WTC11 (cell line): ENCODE data around the gene SLCO1A2. TPM values are rescaled to one million over a fixed set of nuclear protein-coding genes. Genes with fewer than 3 reads are reported as not detected.
A peak's percentile ranks its signal among the peaks of the same experiment; 100 is the strongest.

Experiments
- ATAC-seq: fragments of 200-7000 bp; cut with Tn5 transposase; 2 replicates; pipeline ENCODE4 v1.10.0; 2021; ENCODE audit warnings: mild to moderate bottlenecking, moderate library complexity
- CTCF ChIA-PET: fragments of 300-600 bp; sonication (Branson Sonifier 250); formaldehyde crosslinking; loops from one replicate; lab custom pipeline; 2021; ENCODE audit warnings: antibody characterized with exemption; lab: Charles Lee
- POLR2A ChIA-PET: fragments of 350-600 bp; sonication (Branson Sonifier 250); formaldehyde crosslinking; loops from one replicate; lab custom pipeline; 2021; ENCODE audit warnings: antibody characterized with exemption; lab: Charles Lee
- DNase-seq: peaks from one replicate; pipeline ENCODE4 v3.0.0; 2021; ENCODE audit warnings: low spot score
- H3K27ac Mint-ChIP-seq: 2 replicates; pipeline ENCODE4 v1.8.0; 2021; ENCODE audit warnings: mixed read lengths
- H3K27me3 Mint-ChIP-seq: 2 replicates; pipeline ENCODE4 v1.8.0; 2021; ENCODE audit warnings: low read depth, mild to moderate bottlenecking, moderate library complexity, mixed read lengths
- H3K36me3 Mint-ChIP-seq: 2 replicates; pipeline ENCODE4 v1.8.0; 2021; ENCODE audit warnings: mixed read lengths
- H3K4me1 Mint-ChIP-seq: 2 replicates; pipeline ENCODE4 v1.8.0; 2022; ENCODE audit warnings: mixed read lengths
- H3K4me3 Mint-ChIP-seq: 2 replicates; pipeline ENCODE4 v1.8.0; 2021; ENCODE audit warnings: mild to moderate bottlenecking, moderate library complexity, mixed read lengths
- H3K9me3 Mint-ChIP-seq: 2 replicates; pipeline ENCODE4 v1.8.0; 2021; ENCODE audit warnings: mixed read lengths
- FOXP1 ChIP-seq: sonication (generic); formaldehyde crosslinking; IDR thresholded peaks from 2 replicates; pipeline ENCODE4 v1.8.0; 2022; ENCODE audit warnings: missing genetic modification reagents, mild to moderate bottlenecking, moderate library complexity, borderline replicate concordance
- GRHL2 ChIP-seq: fragments of 250-450 bp; sonication (Bioruptor Pico); IDR thresholded peaks from 2 replicates; pipeline ENCODE4 v1.8.0; 2022; ENCODE audit warnings: mild to moderate bottlenecking, moderate library complexity; ENCODE audit not compliant: insufficient replicate concordance, severe bottlenecking
- KAT7 ChIP-seq: sonication (generic); formaldehyde crosslinking; IDR thresholded peaks from 2 replicates; pipeline ENCODE4 v1.8.1; 2023; ENCODE audit warnings: missing genetic modification reagents, mild to moderate bottlenecking, borderline replicate concordance
- NFYB ChIP-seq: sonication (generic); formaldehyde crosslinking; conservative IDR thresholded peaks from 2 replicates; pipeline ENCODE4 v1.8.0; 2022; ENCODE audit warnings: low read depth, missing genetic modification reagents
- NR3C1 ChIP-seq: sonication (generic); formaldehyde crosslinking; conservative IDR thresholded peaks from 2 replicates; pipeline ENCODE4 v1.8.1; 2023; ENCODE audit warnings: low read depth, mild to moderate bottlenecking, missing genetic modification reagents
- OVOL2 ChIP-seq: fragments of 250-450 bp; sonication (Bioruptor Pico); IDR thresholded peaks from 2 replicates; pipeline ENCODE4 v1.9.0; 2021; ENCODE audit warnings: mild to moderate bottlenecking, borderline replicate concordance
- RELA ChIP-seq: sonication (generic); formaldehyde crosslinking; IDR thresholded peaks from 2 replicates; pipeline ENCODE4 v1.8.1; 2022; ENCODE audit warnings: missing genetic modification reagents, mild to moderate bottlenecking, borderline replicate concordance
- RORB ChIP-seq: fragments of 250-450 bp; sonication (Bioruptor Pico); IDR thresholded peaks from 2 replicates; pipeline ENCODE4 v1.9.0; 2021; ENCODE audit warnings: mild to moderate bottlenecking
- SMAD3 ChIP-seq: sonication (generic); formaldehyde crosslinking; IDR thresholded peaks from 2 replicates; pipeline ENCODE4 v1.8.0; 2022; ENCODE audit warnings: missing genetic modification reagents, mild to moderate bottlenecking, borderline replicate concordance
- SOX15 ChIP-seq: fragments of 250-450 bp; sonication (Bioruptor Pico); IDR thresholded peaks from 2 replicates; pipeline ENCODE4 v1.9.0; 2021; ENCODE audit warnings: mild to moderate bottlenecking
- ZNF138 ChIP-seq: sonication (generic); formaldehyde crosslinking; conservative IDR thresholded peaks from 2 replicates; pipeline ENCODE4 v1.8.1; 2022; ENCODE audit warnings: mild to moderate bottlenecking, moderate library complexity, missing genetic modification reagents
- ZNF232 ChIP-seq: sonication (generic); formaldehyde crosslinking; IDR thresholded peaks from 2 replicates; pipeline ENCODE4 v1.8.0; 2022; ENCODE audit warnings: mild to moderate bottlenecking, missing genetic modification reagents
- ZNF423 ChIP-seq: fragments of 250-450 bp; sonication (Bioruptor Pico); IDR thresholded peaks from 2 replicates; pipeline ENCODE4 v2.1.2; 2022; ENCODE audit warnings: mild to moderate bottlenecking, moderate library complexity
- ZNF671 ChIP-seq: fragments of 250-450 bp; sonication (Bioruptor Pico); IDR thresholded peaks from 2 replicates; pipeline ENCODE4 v1.8.0; 2021; ENCODE audit warnings: mild to moderate bottlenecking
- total RNA-seq: library from RNA; stranded (reverse); gene quantifications from 3 replicates; pipeline ENCODE4 v1.2.3, GENCODE V29; 2021
- TF ChIP-seq, protein P1 (sequence below): sonication (generic); formaldehyde crosslinking; IDR thresholded peaks from 2 replicates; pipeline ENCODE4 v1.8.1; 2022; ENCODE audit warnings: missing genetic modification reagents, borderline replicate concordance
- TF ChIP-seq, protein P2 (sequence below): sonication (generic); formaldehyde crosslinking; IDR thresholded peaks from 2 replicates; pipeline ENCODE4 v1.8.0; 2022; ENCODE audit warnings: mild to moderate bottlenecking, missing genetic modification reagents
- TF ChIP-seq, protein P3 (sequence below): fragments of 250-450 bp; sonication (Bioruptor Pico); conservative IDR thresholded peaks from 2 replicates; pipeline ENCODE4 v1.9.0; 2021; ENCODE audit warnings: mild to moderate bottlenecking
- TF ChIP-seq, protein P4 (sequence below): sonication (generic); formaldehyde crosslinking; IDR thresholded peaks from 2 replicates; pipeline ENCODE4 v1.8.0; 2022; ENCODE audit warnings: mild to moderate bottlenecking, missing genetic modification reagents
- TF ChIP-seq, protein P5 (sequence below): sonication (generic); formaldehyde crosslinking; IDR thresholded peaks from 2 replicates; pipeline ENCODE4 v1.8.1; 2022; ENCODE audit warnings: mild to moderate bottlenecking, moderate library complexity, missing genetic modification reagents
- TF ChIP-seq, protein P6 (sequence below): sonication (generic); formaldehyde crosslinking; IDR thresholded peaks from 2 replicates; pipeline ENCODE4 v1.8.1; 2022; ENCODE audit warnings: mild to moderate bottlenecking, missing genetic modification reagents, moderate library complexity, borderline replicate concordance
- TF ChIP-seq, protein P7 (sequence below): fragments of 250-450 bp; sonication (Bioruptor Pico); IDR thresholded peaks from 2 replicates; pipeline ENCODE4 v1.9.0; 2021; ENCODE audit warnings: moderate library complexity, mild to moderate bottlenecking, inconsistent platforms, borderline replicate concordance
- TF ChIP-seq, protein P8 (sequence below): fragments of 200-600 bp; IDR thresholded peaks from 2 replicates; pipeline ENCODE4 v1.8.0; 2022; ENCODE audit warnings: antibody characterized with exemption

Gene SLCO1A2
- total RNA-seq, 1 experiment from 2014 or later = 9.9 TPM

DNA sequence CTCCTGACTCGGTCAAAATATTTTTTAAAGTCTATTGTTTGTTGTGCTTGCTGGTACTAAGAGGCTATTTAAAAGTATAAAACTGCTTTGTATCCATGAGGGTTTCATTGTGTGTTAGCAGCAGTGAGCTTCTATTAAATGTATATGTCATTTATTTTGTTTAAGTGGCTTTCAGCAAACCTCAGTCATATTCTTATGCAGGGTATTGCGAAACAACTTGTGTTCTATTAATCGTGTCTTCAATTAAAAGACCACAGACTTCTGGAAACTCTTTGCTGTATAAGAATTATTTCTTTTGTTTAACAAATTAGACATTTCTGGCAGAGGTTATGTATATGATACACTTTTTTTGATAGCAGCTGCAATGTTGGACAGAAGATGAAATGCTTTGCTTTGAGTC, 44.5 kb upstream of the SLCO1A2 start (continued):
- TF ChIP-seq, protein P1, sequence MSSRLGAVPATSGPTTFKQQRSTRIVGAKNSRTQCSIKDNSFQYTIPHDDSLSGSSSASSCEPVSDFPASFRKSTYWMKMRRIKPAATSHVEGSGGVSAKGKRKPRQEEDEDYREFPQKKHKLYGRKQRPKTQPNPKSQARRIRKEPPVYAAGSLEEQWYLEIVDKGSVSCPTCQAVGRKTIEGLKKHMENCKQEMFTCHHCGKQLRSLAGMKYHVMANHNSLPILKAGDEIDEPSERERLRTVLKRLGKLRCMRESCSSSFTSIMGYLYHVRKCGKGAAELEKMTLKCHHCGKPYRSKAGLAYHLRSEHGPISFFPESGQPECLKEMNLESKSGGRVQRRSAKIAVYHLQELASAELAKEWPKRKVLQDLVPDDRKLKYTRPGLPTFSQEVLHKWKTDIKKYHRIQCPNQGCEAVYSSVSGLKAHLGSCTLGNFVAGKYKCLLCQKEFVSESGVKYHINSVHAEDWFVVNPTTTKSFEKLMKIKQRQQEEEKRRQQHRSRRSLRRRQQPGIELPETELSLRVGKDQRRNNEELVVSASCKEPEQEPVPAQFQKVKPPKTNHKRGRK (CRISPR knock-in tag) = no peak
- TF ChIP-seq FOXP1 (CRISPR knock-in tag) = no peak
- TF ChIP-seq, protein P2, sequence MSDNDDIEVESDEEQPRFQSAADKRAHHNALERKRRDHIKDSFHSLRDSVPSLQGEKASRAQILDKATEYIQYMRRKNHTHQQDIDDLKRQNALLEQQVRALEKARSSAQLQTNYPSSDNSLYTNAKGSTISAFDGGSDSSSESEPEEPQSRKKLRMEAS (CRISPR knock-in tag) = no peak
- TF ChIP-seq NFYB (CRISPR knock-in tag) = no peak

DNA sequence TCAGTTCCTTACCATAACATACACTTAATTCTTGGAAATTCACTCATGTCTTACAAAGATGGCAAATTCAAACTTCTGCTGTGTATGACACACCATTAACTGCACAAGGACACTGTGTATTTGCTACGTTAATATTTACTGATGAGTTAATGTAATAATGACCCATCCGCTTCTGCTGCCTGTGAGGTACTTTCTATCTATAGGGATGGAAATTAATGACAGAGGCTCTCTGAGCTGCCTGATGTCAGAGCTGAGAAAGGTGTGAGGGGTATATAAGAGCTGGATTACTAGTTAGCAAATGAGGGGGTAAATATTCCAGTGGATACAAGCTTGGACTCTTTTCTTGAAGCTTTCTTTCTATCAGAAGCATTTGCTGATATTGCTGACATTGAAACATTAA, 37.9 kb upstream of the SLCO1A2 start, which contains the start of gene IAPP:
Gene IAPP (plus strand): TSS at position 301 of the 400 bp plus-strand sequence. CDS start 450 bp downstream, outside the sequence.
- Mint-ChIP-seq H3K36me3 (0 out of 2 replicates have a peak, but pooled peaks cover 3% of the 10 kb centered on the region), H3K4me1 (peaks cover 33% of the 10 kb centered on the region), H3K4me3 (no peak within 1 kb of the TSS), H3K27me3 (no peaks in the 10 kb centered on the region), H3K9me3 (peaks cover 7% of the 10 kb centered on the region), H3K27ac (no peak within 1 kb of the TSS)
- DNase-seq (no peak), ATAC-seq (no peak)
- TF ChIP-seq ZNF232 (CRISPR knock-in tag) (no peak), OVOL2 (CRISPR knock-in tag) (no peak), RORB (CRISPR knock-in tag) (no peak), SMAD3 (no peak), ZNF138 (CRISPR knock-in tag) (no peak)
- TF ChIP-seq, protein P3, sequence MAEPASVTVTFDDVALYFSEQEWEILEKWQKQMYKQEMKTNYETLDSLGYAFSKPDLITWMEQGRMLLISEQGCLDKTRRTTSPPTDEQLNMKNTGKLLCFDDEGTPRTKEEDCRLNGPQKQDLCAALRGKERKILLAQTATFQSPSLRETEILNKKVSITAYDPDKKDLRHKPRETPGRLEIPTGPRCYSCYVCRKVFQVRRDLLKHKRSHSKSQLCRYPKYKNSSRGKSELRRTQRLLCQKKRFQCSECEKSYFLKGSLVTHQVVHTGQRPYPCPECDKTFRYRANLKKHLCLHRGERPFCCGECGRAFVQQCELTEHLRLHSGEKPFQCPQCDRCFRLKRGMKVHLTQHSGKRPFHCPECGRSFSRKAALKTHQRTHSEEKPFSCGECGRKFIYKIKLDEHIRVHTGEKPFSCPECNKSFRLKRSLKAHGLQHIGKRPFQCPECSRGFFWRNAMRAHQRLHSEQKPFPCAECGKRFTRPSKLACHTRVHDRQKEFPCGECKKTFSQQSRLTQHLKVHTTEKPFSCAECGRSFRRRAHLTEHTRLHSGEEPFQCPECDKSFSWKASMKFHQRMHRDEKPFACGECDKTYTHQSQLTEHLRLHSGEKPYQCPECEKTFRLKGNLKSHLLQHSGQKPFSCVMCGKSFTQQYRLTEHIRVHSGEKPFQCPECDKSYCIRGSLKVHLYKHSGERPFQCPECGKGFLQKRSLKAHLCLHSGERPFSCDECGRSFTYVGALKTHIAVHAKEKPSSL (CRISPR knock-in tag) = no peak
- CTCF ChIA-PET = no interaction called here
- POLR2A ChIA-PET = no interaction called here

DNA sequence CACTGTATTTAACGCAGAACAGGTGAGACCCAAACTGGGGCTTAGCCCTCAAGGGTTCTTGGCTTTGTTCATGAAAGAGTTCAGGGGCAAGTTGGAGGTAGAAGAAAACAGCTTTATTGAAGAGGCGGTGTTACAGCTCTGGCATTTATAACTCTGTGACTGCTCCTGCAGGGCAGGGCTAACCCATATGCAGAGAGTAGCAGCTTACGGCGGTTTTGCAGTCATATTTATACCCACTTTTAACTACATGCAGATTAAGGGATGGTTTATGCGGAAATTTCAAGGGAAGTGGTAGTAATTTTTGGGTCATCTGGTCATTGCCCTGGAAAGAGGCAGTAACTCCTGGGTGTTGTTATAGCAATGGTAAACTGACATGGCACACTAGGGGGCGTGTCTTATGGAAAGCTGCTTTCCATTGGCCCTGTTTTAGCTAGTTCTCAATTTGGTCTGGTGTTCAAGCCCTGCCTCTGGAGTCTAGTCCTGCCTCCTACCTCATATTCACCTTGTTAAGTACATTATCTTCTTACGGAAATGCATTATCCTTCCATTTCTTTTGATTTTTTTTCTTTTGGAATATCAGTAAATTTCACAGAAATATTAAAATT, 36.2 kb upstream of the SLCO1A2 start:
- H3K27ac Mint-ChIP-seq = no peak overlapping the region
- CTCF ChIA-PET = no interaction called here
- DNase-seq (no peak), ATAC-seq (peak; percentile 65; the same call in 1 of the 2 replicates)
- H3K36me3 Mint-ChIP-seq = peaks cover 5% of the 10 kb centered on the region; the same call in 1 of the 2 replicates
- peaks cover 9% of the 10 kb centered on the region for H3K9me3 Mint-ChIP-seq
- no peak overlapping the region for H3K4me3 Mint-ChIP-seq
- no peaks in the 10 kb centered on the region for H3K27me3 Mint-ChIP-seq
- H3K4me1 Mint-ChIP-seq = peaks cover 37% of the 10 kb centered on the region
- POLR2A ChIA-PET = no interaction called here
- TF ChIP-seq, protein P4, sequence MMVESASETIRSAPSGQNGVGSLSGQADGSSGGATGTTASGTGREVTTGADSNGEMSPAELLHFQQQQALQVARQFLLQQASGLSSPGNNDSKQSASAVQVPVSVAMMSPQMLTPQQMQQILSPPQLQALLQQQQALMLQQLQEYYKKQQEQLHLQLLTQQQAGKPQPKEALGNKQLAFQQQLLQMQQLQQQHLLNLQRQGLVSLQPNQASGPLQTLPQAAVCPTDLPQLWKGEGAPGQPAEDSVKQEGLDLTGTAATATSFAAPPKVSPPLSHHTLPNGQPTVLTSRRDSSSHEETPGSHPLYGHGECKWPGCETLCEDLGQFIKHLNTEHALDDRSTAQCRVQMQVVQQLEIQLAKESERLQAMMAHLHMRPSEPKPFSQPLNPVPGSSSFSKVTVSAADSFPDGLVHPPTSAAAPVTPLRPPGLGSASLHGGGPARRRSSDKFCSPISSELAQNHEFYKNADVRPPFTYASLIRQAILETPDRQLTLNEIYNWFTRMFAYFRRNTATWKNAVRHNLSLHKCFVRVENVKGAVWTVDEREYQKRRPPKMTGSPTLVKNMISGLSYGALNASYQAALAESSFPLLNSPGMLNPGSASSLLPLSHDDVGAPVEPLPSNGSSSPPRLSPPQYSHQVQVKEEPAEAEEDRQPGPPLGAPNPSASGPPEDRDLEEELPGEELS (CRISPR knock-in tag) = no peak
- TF ChIP-seq, protein P5, sequence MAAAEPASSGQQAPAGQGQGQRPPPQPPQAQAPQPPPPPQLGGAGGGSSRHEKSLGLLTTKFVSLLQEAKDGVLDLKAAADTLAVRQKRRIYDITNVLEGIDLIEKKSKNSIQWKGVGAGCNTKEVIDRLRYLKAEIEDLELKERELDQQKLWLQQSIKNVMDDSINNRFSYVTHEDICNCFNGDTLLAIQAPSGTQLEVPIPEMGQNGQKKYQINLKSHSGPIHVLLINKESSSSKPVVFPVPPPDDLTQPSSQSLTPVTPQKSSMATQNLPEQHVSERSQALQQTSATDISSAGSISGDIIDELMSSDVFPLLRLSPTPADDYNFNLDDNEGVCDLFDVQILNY = no peak
- TF ChIP-seq, protein P6, sequence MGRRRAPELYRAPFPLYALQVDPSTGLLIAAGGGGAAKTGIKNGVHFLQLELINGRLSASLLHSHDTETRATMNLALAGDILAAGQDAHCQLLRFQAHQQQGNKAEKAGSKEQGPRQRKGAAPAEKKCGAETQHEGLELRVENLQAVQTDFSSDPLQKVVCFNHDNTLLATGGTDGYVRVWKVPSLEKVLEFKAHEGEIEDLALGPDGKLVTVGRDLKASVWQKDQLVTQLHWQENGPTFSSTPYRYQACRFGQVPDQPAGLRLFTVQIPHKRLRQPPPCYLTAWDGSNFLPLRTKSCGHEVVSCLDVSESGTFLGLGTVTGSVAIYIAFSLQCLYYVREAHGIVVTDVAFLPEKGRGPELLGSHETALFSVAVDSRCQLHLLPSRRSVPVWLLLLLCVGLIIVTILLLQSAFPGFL (CRISPR knock-in tag) = no peak
- TF ChIP-seq, protein P7, sequence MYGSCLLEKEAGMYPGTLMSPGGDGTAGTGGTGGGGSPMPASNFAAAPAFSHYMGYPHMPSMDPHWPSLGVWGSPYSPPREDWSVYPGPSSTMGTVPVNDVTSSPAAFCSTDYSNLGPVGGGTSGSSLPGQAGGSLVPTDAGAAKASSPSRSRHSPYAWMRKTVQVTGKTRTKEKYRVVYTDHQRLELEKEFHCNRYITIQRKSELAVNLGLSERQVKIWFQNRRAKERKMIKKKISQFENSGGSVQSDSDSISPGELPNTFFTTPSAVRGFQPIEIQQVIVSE (CRISPR knock-in tag) = no peak
- no peak for TF ChIP-seq ZNF671
- no peak for TF ChIP-seq NR3C1 (CRISPR knock-in tag)
- no peak for TF ChIP-seq KAT7 (CRISPR knock-in tag)
- no peak for TF ChIP-seq ZNF423 (CRISPR knock-in tag)
- TF ChIP-seq RELA = no peak
- TF ChIP-seq GRHL2 (CRISPR knock-in tag) = no peak
- TF ChIP-seq SMAD3 = no peak
- TF ChIP-seq, protein P8, sequence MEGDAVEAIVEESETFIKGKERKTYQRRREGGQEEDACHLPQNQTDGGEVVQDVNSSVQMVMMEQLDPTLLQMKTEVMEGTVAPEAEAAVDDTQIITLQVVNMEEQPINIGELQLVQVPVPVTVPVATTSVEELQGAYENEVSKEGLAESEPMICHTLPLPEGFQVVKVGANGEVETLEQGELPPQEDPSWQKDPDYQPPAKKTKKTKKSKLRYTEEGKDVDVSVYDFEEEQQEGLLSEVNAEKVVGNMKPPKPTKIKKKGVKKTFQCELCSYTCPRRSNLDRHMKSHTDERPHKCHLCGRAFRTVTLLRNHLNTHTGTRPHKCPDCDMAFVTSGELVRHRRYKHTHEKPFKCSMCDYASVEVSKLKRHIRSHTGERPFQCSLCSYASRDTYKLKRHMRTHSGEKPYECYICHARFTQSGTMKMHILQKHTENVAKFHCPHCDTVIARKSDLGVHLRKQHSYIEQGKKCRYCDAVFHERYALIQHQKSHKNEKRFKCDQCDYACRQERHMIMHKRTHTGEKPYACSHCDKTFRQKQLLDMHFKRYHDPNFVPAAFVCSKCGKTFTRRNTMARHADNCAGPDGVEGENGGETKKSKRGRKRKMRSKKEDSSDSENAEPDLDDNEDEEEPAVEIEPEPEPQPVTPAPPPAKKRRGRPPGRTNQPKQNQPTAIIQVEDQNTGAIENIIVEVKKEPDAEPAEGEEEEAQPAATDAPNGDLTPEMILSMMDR = no peak
- TF ChIP-seq SOX15 (CRISPR knock-in tag) = no peak
